Suppressor macrophage treated with lipopolysaccharide for 4 hours (primary cell): ENCODE results near the gene CFAP298.
"Not testable (repeated sequence)": the region's sequence is repeated elsewhere in the genome, so short reads cannot be mapped to it uniquely, and the experiment has no call there.

Experiments
- DNase-seq: peaks from one replicate; pipeline ENCODE4 v3.0.0-alpha.2; 2020

The CFAP298 gene, protein sequence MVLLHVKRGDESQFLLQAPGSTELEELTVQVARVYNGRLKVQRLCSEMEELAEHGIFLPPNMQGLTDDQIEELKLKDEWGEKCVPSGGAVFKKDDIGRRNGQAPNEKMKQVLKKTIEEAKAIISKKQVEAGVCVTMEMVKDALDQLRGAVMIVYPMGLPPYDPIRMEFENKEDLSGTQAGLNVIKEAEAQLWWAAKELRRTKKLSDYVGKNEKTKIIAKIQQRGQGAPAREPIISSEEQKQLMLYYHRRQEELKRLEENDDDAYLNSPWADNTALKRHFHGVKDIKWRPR

DNA sequence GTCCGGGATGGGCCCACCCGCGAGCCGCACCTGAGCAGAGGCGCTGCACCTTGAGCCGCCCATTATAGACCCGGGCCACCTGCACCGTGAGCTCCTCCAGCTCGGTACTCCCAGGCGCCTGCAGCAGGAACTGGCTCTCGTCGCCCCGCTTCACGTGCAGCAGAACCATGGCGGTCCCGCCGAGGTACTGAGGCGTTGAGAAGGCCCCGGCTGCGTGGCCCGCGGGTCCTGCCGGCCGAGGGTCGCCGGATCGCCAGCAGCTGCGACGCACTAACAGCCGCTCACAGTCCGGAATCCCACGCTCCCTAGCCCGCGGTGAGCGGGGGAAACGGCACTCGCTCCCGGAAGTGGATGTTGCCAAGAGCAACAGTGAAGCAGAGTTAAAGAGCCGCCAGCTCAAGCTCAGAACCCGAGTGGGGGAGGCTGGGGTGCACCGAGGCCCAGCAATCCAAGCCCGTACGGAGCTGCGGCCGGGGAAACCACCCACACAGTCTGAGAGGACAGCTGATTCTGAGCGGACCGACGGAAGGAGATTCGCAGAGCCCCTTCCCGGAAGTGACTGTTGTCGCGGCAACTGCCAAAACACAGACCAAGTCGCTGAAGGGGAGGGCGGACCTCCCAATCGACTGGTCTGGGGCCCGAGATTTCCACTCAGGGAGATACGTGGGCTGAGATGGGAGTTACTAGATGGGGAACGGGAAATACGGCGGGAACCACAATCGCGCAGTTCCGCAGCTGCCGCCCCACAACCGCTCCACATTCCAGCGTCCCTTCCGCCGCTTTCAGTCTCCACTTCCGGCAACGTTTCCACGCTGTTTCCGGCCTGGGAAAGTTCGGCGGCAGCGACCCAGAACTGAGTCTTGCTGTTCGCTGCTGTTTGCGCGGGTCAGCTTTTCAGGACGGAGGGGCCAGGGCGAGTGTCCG is at the start of gene CFAP298:
CFAP298 (minus strand) TSS at position 303 of the 924 bp plus-strand sequence; CDS start at position 169, 134 bp downstream.
- DNase-seq = peak; percentile 92

DNA sequence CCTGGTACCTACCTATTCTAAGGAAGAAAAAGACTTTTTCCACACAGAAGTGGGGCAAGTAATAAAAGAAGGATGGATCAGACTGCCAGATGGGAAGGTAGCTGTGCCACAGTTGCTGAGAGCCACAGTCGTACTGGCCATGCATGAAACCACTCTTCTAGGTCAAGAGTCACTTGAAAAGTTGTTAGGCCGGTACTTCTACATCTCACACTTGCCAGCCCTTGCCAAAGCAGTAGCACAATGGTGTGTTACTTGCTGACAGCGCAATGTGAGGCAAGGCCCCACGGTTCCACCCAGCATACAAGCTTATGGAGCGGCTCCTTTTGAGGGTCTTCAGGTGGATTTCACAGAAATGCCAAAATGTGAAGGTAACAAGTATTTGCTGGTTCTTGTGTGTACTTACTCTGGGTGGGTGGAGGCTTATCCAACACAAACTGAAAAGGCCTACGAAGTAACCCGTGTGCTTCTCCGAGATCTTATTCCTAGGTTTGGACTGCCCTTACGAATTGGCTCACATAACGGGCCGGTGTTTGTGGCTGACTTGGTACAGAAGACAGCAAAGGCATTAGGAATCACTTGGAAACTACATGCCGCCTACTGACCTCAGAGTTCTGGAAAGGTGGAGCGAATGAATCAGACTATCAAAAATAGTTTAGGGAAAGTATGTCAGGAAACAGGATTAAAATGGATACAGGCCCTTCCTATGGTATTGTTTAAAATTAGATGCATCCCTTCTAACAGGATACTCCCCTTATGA is 49.0 kb upstream of the CFAP298 start:
- not testable (repeated sequence) for DNase-seq

DNA sequence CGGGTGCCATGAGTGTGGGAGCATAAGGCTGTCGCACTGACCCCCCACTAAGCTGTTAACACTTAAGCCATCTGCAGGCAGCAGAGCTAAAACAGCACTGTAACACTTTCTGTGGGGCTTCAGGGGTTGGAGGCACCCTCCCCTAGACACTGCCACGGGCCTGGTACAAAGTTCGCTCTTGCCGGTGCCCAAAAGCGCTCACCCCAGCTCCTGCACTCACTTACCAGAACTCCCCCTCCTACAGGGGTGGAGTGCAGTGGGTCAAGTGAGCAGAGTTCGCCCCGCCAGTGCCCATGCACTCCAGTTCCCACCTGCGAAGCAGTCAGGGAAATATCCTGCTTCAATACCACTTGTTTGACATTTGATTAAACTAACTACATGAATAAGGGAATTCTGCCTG is 46.3 kb upstream of the CFAP298 start:
- DNase-seq = no peak

DNA sequence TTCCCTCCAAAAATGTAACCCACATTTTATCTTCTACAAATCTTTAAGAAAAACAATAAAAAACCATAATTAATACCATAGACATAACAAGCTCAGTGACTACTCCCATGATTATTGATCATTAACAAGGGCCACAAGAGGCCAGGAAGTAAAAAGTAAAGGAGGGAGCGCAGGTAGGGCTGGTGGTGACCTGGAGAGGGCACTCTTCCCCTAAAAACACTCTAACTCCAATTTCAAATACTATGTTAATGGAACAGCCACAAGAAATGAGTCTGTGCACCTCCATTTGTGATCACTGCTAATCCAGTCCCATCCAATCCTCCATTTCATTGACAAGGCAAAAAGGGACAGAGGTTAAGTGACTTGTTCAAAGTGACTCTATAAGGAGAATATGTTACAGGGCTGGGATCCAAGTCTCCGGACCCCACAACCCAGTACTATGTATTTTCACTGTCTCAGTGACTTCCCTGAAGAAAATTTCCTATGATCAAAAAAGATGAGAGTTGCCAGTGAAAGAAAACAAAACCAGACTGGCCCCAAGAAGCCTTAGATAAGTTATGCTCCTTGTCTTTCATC is 41.2 kb upstream of the CFAP298 start:
- DNase-seq = no peak

DNA sequence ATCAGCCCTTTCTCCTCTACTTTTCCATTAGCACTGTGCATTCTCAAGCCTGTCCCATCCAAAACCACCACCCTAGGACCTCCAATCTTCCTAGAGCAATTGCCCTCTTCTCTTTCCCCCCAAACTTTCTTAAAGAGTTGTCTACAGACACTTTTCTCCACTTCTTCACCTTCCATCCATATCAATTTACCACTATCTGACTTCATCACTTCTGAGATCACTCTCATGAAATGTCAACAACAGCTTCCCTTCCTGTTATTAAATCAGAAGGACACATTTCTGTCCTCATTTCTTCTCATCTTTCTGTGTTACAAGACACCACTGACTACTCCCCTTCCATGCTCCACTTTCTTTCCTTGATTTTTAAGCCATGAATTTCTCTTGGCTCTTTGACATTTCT is 36.0 kb upstream of the CFAP298 start:
- DNase-seq = no peak

DNA sequence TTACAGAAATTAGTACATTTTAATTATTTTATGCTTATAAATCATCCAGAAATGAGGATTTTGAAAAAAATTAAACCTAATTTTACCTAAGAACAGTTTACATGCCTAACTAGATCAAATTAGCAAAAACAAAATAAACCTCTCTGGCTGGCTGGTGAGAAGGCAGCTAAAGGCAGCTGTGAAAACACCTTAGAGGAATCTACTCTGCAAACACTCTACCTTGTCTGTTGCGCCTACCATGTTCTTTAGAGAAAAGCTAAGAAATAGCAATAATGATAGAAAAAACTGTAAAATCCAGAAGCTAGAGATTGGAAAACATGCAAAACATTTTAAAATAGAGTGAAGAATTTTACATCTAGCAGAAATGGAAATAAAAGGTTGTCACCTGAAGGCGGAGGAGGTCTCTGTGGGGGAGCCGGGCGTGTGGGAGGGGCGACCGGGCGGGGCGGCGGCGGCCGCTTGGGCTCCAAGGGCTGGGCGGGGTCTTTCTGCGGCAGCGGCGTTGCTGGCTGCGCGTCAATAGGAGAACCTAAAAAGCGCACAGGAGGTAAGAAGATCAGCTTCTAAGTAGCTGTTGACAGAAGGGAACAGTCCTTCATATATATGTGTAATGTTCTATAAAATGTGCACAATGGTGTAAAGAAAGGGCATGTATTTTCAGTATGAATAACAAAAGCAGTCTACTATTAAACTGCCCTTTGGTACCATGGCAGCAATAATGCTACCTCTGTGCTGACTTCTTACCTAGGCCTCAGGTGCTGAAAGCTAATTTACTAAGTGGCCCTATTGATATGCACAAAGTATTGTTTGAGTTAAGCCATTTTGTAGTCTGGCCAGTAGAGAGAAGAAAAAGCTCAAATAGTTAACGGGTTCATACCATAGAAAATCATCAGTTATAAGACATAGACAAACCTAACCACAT is 33.3 kb upstream of the CFAP298 start:
- no peak for DNase-seq

DNA sequence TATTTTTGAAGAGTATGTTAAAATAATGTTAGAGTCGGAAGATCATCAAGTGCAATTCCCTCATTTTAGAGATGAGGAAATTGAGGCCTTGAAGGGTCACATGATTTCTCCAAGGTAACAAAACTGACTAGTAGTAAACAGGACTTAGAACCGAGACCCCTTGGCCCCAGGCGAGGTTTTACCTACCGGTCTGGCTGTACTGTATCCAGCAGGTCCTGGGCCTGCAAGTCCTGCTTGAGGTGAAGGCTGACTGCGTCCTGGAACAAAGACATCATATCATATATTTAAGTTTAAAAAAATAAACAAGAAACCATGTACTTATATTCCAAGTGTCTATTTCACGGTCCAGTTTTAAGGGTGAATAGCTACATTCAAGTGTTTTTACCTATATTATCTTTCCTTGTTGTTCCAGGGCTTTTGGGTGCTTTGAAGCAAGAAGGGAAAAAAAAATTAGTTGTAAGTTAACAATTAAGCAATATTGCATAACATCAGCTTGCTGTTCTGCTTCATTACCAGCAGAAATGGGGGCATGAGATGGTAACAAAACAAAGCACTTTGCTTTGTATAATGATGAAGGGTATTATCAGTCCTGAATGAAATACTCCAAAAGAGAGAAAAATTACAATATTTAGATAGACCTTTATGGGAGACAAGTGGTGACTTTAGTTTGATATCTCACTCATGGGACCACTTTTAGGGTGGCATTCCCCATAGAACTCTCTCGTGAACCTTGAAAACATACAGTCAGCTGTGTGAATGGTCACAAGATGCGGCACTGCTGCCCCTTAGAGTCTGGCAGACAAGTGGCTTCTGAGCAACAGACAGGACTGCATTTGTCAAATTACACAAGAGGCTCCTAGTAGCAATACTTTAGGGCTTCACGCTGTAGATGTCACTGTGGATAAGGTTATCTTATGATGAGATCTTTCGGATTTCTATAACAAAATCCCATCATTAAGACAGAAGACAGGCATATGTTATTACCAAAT is 29.8 kb upstream of the CFAP298 start:
- no peak for DNase-seq

DNA sequence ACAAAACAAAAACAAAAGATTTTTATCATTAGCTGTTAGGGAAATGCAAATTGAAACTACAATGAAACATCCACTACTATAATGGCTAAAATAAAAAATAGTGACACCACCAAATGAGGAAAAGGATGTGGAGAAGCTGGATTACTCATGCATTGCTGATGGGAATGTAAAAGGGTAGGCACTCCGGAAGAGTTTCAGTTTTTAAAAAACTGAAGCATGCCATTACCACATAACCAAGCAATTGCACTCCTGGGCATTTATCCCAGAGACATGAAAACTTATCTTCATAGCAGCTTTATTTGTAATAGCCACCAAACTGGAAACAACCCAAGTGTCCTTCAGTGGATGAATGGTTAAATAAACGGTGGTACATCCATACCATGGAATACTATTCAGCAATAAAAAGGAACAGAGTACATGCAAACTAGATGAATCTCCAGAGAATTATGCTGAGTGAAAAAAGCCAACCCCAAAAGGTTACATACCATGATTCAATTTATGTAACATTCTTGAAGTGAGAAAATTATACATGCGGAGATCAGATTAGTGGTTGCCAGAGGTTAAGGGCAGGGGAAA is 14.5 kb upstream of the CFAP298 start:
- peak; percentile 60 for DNase-seq

DNA sequence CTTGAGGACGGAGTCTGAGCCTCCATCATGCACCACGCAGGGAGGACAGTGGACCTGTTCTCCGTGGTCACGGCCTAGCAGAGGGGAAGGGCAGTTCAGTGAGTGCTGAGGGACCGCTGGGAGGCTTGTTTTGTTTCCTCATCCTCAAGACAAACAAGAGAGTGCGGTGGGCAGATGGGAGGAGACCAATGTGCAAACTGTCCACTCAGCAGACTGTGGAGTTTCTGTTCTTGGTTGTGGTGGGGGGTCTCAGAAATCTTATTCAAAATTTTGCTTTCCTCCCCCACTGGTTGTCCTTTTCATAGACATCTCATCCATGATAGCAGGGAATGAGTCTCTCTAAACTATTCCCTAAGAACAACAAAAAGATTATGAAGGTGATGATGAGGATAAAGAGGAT is 6.0 kb upstream of the CFAP298 start:
- not testable (repeated sequence) for DNase-seq

DNA sequence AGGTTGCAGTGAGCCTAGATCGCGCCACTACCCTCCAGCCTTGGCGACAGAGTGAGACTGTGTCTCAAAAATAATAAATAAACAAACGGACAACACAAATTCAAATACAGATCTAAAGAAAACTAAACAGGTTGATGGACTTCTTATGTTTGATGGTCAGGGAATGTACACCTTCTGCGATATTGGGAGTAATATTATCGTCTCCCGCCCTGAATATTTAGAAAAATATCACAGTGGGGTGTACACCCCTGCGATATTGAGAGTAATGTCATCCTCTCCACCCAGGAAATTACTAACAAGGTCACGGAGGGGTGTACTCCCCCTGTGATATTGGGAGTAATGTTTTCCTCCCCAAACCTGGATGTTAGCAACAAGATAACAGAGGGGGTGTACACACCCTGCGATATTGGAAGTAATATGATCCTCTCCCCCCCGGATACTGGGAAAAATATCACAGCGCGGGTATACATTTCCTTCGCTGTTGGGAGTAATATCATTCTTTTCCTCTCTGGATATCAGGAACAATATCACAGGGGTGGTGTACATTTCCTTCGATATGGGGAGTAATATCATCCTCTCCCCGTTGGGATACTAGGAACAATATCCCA is 1.4 kb upstream of the CFAP298 start:
- no peak for DNase-seq

DNA sequence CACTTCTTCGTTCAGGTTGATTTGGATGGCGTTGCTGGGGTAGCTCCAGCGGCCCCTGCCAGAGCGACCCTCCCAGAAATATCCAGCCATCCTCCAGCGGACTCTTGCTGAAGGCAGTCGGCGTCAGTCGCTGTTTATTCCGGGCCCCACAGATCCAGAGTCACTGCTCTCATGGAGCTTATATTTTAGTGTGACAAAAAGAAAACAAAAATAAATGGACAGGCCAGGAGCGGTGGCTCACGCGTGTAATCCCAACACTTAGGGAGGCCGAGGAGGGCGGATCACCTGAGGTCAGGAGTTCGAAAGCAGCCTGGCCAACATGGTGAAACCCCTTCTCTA is 791 bp upstream of the CFAP298 start:
- no peak for DNase-seq

DNA sequence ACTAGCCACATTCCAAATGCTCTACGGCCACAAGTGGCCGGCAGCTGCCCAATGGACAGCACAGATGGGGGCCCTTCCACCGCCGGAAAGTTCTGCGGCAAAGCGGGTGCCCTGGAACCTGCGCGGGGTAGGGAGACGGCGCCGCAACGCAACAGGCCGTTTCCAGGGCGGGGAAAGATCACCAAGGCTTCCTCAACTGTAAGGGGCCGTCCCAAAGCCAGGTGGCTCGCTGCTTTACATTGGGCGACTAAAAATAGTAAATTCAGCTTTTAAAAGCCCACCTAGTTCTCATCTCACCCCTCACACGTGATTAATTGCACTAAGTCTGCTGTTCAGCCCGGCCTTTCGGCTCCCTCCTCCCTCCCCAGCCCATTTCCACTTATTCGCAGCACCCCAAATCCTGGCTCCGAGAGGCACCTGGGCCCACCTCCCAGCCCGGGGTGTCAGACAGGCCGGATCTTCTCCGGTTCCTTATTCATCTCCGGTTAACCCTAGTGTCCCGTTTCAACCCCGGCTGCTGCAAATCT is 643 bp downstream of the CFAP298 start:
- peak; percentile 32 for DNase-seq

DNA sequence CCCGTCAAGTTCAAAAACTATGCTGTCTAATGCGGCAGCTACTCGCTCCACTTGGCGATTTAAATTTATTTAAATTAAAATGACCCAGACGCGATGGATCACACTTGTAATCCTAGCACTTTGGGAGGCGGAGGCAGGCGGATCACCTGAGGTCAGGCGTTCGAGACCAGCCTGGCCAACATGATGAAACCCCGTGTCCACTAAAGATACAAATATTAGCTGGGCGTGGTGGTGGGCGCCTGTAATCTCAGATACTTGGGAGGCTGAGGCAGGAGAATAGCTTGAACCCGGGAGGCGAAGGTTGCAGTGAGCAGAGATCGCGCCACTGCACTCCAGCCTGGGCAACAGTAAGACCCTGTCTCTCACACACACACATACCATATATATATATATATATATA is 1.2 kb downstream of the CFAP298 start:
- DNase-seq = not testable (repeated sequence)

DNA sequence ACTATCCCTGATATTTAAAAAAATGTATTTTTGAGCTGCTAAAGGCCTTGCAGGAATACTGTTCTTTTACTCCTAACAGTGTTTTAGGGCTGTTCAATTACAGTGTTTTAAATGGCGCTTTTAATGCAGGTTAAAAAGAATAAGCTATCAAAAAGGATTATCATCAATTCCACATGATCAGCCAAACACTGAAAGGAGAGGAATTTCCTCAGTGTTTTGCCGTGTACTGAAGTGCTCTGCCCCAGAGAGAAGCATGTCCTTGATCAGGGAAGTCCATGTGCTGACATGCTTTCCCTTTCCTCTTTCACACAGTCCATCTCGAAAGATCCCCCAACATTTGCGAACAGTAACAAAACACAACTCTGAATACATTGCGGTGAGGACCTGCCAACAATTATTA is 3.3 kb downstream of the CFAP298 start:
- DNase-seq = no peak

DNA sequence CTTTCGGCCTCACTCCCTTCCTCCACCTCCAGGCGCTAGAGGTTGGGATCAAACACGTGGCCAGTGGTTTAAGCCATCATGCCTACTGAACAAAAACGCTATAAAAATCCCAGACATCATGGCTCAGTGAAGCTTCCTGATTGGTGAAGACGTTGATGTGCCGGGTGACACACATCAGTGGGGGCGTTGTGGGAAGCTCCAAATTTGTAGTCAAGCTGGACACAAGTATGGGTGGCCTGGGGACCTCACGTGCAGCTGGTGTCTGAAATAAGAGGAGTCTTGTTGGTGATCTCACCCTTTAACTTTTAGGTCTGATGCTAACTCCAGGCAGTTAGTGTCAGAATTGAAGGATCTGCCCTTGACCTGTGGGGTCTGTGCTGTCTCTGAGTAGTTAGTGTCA is 6.7 kb downstream of the CFAP298 start:
- no peak for DNase-seq

DNA sequence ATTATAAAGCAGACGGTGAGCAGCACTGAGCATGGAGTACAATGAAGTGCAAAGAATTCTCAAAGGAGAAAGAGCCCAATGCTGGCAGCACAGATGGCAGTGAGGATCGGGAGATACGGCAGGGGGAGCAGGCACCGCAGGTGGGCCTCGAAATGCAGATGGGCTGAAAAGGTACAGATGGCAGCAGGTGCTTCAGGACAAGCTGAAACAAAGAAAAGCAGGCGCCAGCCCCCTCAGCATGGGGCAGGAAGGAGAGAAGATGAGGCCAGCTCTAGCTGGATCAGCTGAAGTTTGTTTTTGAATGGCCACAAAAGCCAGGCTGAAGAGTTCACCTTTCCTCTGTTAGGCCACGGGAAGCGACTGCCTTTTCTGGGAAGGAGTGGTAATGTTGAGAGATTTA is 7.7 kb downstream of the CFAP298 start:
- DNase-seq = no peak

DNA sequence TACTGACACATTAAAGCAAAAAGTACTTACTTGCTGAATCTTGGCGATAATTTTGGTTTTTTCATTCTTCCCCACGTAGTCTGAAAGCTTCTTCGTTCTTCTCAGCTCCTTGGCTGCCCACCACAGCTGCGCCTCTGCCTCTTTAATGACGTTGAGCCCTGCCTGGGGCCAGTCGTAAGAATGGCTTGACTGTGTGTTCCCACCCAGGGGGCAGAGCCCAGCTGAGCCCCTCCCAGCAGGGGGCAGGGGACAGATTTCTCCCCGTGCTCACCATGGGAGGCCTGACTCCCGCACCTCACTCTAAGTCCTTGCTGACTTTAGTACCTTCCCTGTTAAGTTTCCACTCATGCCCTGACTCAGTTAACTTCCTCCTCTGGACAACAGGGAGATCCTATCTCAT is 9.0 kb downstream of the CFAP298 start:
- DNase-seq = no peak

DNA sequence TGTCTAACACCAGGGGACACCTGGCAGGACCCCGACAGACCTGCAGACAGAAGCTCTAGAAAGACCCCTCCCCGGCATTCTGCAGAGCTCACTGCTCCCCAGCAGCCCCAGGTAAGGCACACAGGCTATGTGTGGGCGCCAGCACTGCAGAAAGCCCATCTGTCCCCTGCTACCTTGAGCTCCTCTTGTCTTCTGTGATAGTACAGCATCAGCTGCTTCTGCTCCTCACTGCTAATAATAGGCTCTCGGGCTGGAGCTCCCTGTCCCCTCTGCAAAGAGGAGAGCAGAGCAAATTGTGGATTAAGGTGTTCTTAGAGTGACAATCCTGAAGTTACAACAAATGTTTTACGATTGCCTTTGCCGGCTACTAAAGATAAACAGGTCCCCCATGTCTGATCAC is 10.1 kb downstream of the CFAP298 start:
- no peak for DNase-seq

DNA sequence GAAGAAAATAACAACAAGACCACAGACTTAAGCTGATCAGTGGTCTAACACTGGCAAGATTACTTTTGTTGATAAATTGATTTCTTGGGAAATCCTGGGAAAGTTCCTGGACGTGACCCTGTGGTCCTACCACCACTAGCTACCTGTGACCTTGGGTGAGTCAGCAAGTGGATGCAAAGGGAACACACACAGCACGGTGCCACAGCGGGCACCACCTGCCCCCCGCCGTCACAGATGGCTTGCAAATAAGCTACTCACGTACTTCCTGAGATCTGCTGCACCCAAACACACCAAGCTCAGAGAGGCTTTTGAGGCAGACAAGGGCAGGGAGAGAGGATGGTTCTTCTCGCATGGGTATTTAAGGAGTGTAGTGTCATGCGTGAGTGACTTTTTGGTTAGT is 12.7 kb downstream of the CFAP298 start:
- no peak for DNase-seq

DNA sequence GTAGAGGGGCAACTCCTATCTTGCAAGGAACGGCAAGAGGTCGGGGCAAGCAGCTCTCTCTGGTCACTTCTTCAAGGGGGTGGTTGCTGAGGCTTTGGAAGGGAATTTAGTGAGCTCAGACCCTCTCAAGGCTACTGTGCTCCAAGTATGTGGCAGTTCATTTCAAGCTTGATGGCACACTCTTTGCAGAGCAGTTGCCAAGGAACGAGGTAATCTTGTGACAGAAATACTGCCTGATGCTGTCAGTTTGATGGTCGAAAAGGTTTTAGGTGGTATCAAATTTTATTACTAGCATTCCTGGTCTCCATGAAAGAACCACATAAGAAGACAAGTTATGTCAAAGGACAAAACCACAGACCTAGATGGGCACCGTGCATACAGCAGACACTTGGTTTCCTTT is 13.1 kb downstream of the CFAP298 start:
- no peak for DNase-seq
